NCI-H2171 (cell line): Measurements from ENCODE around the gene OR52E5.

Experiments
- DNase-seq: peaks from one replicate; lab custom pipeline; 2025; lab: John Stamatoyannopoulos, UW

Gene OR52E5

DNA sequence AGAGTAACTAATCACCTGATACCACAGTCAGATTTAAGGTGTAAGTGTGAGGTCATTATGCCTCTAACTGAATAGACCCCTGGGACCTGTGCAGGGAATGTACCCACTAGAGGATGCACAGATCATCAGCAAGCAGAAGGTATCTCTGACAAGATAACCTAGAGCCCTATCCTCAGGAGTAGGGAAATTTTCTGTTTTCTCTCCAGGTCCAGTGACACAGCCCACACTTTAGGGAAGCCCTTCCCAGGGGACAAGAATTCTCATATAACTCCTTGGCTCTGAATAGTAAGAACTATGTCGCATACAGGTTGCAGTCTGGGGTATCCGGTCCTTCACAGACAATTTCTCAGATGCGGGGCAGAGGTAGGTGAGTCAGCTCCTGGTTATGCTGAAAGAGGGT lies at the start of gene OR52E5:
OR52E5 (plus strand) TSS at position 301 of the 400 bp plus-strand sequence. CDS start 7,569 bp downstream, outside the sequence.
- DNase-seq: no peak

DNA sequence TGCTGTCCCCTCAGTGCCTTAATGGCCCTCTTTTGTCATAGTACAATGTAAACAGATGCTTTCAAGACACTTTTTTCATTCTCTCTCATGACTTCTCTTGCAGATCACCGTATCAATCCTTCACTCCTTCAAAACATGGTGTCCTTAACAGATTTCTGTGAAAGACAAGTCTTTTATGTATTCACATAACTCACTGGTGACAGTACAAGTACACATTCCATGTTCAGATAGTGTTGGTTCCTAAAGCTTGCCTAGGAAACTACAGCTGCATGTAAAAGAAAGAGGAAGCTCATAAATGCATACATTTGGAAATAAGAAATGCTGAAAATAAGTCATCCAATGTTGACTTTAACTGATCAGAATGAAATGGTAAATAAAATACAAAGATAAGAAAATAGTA lies 46.3 kb upstream of the OR52E5 start:
- no peak for DNase-seq

DNA sequence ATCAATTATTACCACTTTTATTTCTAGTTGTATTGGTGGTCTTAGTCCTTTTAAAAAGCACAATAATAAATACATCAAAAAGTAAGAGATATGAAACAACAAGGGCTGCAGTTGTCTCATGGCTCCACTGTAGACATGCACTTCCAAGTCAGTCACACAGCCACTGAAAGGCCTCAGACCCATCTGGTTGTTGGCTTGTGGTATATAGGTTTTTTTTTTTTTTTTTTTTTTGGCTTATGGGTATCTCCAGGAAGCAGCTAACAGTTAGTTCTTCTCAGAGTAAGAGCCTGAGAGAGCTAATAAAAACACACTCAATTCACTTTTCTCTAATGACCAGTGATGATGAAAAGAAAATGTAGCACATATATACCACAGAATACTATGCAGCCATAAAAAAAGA lies 45.3 kb upstream of the OR52E5 start:
- DNase-seq: no peak

DNA sequence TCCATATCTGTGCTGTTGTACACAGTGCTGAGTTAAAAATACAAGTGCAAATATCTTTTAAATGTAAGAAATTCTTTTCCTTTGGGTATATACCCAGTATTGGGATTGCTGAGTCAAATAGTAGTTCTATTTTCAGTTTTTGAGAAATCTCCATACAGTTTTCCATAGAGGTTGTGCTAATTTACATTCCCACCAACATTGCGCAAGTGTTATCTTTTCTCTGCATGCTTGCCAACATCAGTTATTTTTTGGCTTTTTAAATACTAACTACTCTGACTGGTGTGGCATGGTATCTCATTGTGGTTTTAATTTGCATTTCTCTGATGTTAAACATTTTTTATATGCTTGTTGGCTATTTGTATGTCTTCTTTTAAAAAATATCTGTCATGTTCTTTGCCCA lies 42.0 kb upstream of the OR52E5 start:
- DNase-seq: no peak

DNA sequence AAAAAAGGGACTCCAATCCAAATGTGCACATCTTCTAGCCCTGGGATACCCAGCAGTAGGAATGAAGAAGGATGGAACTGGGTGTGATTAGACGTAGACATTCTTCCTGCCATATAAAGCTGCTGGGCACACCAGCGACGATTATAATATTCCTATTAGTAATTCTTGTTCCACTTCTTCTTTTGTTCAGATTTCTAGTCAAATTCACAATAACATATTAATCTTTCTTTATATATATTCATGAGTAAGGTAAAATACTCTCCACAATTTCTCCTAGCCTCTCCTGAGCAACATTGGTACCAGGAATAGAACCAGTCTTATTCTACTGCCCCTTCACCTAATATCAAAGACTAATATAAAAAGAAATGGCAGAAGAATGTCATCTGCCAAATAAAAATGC lies 35.4 kb upstream of the OR52E5 start, which contains the start of gene OR52E8:
OR52E8 (minus strand) TSS at position 101 of the 400 bp plus-strand sequence; CDS start at position 101, 0 bp downstream.
- no peak for DNase-seq

DNA sequence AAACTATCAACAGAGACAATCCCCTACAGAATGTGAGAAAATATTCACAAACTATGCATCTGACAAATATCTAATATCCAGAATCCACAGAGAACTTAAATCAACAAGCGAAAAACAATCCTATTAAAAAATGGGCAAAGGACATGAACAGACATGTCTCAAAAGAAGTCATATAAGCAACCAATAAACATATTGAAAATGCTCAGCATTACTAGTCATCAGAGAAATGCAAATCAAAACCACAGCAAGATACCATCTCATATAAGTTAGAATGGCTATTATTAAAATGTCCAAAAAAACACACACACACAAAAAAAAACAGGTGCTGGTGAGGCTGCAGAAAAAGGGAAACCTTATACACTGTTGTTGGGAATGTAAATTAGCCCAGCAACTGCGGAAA lies 27.2 kb upstream of the OR52E5 start:
- DNase-seq: no peak

DNA sequence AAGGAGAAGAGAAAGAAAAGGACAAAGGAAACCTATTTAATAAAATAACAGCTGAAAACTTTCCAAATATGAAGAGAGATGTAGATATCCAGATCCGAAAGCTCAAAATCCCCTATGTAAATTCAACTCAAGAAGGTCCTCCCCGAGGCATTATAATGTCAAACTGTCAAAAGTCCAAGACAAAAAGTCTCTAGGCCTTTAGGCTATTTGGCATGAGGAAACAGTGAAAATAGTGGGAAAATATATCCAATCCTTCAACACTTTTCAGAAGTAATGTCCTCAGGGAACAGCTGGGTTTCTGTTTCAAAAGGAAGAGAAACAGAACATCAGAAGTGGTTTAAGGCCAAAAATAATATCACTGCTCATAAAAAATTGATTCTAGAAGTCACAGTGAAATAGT lies 14.4 kb upstream of the OR52E5 start:
- no peak for DNase-seq

DNA sequence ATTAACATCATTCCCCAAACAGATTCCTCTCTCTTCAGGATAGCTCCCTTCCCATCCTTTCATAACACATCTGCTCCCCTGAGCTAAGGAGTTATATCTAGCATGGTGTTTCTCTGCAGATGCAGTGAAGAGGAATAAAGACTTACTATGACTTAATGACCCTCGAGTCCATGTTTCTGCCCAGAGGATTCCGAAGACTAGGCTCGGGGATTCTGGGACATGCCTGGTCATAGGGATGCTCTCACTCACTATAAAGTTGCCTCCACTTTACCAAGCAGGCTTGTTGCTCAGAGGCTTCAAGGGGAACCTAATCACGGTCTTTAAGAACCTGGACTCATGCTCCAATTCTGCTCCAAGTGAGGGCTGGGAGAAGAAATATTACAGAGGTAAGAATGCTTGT lies 12.7 kb upstream of the OR52E5 start, which contains the start of gene OR52E4:
OR52E4 (plus strand) TSS at position 301 of the 400 bp plus-strand sequence. CDS start 3,664 bp downstream, outside the sequence.
- DNase-seq: no peak

DNA sequence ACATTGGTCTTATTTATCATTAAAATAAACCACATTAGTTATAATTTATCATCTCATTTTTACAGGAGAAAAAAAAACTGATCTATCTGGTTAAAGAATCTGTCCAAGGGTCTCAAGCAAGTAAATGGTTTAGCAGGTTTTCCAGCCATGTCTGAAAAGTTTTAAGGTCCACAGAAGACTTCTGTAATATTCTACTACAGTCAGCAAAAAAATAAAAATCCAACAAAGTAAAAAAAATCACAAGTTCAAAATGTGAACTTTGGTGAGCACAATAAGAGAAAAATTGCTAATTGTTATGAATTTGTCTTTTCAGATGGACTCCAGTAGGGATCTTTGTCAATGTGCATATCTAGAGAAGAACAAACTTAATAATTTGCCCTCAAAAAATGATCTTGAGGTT lies 11.3 kb upstream of the OR52E5 start:
- no peak for DNase-seq

DNA sequence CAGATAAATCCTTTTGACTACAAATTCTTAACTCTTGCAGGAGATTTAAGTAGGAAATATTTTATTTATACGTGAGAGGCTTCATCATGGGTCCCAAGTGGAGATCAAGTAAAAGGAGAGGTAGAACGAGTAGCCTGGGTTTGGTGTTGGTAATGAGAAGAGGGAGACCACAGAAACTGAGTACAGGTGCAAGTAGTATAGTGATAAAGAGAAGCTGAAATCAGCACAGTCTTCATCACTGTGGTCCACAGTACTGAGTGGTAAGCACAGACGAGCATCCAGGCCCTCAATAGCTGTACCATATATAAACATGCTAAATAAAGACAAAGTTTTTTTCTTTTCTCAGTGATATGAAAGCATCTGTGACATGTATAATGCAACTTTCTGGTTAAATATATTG lies 5.8 kb upstream of the OR52E5 start:
- DNase-seq: no peak

DNA sequence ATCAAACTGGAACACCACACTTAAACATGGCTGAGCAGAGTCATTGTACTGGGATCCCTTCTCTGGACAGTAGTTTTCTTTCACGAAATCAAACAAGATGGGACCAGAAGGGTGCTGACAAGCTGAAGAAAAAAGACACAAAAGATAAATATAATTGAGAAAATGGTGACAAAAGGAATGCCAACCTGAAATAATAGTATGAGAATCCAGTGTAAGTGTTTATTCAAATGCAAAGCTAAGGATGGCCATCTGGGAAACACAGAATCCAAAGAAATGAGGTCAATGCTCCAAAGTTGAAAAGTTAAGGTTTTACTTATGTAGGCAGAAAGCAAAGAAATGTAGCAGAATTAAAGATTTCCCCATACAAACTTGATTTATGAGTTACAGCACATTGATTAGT lies 5.3 kb upstream of the OR52E5 start:
- no peak for DNase-seq

DNA sequence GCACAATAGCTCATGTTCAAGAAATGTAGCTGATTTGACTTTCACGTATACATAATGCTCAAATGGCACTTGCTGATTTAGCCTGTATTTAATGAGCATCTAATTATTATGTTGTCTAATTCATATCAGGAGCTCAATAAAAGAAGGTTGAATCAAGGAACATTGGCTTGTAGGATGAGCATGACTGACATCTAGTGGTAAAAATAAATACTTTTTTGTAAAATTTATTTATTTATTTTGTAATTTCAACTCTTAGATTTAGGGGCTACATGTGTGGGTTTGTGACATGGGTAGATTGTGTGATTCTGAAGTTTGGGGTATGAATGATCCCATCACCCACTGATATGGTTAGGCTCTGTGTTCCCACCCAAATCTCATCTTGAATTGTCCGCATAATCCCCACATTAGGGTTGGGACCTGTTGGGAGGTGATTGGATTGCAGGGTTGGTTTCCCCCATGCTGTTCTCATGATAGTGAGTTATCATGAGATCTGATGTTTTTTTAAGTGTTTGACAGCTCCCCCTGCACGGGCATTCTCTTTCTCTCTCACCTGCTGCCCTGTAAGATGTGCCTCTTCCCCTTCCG lies 1.7 kb upstream of the OR52E5 start:
- DNase-seq: no peak

DNA sequence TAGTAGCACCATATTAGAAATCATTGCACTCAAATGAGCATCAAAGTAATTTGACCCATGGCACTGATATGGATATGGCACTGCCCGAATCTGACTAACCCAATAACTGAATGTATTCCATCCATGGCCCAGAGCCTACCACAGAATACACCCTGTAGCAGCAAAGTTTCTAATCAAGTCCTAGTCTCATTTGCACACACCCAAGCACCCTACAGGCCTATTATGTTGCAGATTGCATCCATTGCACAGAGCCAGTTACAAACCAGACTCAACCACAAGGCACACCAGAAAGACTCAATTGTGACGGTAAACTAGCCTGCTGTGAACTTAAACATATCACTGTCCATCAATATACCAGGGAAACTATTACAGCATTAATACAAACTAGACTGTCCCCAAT lies 6.5 kb downstream of the OR52E5 start:
- no peak for DNase-seq

DNA sequence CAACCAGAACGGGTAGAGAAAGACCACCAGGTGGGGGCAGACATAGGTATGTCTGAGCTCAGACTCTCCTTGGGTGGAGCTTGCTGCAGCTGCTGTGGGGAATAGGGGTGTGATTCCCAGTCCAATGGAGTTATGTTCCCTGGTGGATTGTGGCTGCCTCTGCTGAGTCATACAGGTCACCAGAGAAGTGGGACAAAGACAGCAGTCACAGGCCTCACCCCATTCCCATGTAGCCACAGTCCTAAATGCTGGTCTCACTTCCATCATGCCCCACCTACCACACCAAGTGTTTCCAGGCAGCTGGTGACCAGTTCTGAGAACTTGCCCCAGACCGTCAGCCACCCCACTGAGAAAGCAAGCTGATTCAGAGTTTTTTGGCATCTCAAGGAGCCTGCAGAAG lies 17.5 kb downstream of the OR52E5 start:
- no peak for DNase-seq

DNA sequence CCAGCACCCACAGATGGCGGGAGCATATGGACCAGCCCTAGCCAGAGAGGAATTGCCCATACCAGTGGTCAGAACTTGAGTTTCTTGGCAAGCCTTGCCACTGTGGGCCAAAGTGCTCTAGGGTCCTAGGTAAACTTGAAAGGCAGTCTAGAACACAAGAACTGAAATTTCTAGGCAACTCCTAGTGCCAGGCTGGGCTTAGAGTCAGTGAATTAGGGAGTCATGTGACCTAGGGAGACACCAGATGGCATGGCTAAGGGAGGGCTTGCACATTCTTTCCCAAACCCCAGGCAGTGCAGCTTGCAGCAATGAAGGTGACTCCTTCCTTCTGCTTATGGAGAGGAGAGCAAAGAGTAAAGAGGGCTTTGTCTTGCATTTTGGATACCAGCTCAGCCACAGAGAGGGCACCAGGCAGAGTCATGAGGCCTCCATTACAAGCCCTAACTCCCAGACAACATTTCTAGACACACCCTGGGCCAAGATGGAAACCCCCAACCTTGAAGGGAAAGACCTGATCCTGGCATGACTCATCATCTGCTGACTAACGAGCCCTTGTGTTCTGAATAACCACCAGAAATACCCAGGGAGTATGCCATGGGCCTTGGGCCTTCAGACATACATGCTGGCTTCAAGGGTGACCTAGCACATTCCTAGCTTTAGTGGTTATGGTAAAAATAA lies 29.9 kb downstream of the OR52E5 start:
- no peak for DNase-seq

DNA sequence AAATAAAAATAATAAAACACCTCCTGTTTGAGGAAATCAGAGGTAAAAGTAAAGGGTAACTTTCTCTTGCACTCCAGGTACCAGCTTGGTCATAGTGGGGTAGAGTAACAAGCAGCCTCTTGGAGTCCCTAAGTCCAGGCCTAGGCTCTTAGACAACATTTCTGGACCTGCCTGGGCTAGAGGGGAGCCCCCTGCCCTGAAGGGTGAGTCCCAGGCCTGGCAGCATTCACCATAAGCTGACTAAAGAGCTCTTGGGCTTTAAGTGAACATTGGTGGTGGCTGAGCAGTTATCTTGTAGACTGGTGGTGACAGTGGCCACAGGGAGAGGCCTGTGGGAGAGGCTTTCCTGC lies 30.4 kb downstream of the OR52E5 start:
- no peak for DNase-seq

DNA sequence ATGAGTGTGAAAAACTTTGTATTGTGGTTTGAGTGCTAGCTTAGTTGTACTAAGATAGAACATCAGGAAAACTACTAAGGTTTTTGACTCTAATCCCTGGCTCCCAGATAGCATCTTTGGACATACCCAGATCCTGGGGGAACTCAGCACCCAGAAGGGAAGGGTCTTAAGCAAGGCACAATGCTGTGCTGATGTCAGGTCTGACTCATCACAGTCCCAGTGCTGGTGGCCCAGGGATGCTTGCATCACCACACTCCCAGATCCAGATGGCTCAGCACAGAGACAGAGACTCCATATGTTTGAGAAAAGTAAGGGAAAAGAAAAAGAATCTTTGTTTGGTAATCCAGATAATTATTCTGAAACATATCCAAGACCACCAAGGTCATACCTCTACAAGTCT lies 30.8 kb downstream of the OR52E5 start:
- DNase-seq: no peak

DNA sequence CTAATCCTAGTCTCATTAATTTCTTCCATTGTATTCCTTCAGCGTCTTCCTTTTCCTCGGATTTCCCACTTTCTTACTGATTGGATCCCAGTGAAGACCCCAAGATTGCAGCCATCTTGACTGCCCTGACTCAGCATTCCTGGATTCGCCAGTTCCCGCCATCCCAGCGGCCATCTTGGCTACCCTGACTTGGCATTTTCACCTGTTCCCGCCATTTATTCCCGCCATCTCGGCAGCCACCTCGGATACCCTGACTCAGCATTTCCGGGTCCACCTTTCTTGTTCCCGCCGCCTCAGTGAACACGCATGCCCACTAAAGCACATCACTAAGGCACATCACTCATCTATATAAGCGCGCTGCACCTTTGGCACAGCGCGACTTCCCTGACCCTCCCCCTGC lies 35.3 kb downstream of the OR52E5 start:
- DNase-seq: no peak

DNA sequence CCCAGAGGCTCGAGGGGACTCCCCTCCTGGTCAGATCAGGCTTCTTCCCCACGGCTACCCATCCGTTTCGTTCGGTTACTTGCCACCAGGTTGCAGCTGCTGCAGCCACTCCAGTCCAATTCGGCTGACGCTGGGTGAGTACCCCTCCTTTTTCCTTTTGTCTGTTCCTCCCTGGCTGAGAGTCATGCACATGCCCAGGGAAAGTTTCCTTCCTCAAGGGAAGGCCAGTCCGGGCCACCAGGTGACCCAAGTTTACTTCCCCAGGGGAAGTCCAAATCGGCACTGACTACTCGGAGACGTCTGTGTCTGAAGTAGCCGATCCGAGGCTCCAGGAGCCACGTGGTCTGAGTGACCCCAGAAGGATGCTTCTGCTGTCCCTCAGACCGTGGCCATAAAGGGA lies 35.8 kb downstream of the OR52E5 start:
- DNase-seq: no peak

DNA sequence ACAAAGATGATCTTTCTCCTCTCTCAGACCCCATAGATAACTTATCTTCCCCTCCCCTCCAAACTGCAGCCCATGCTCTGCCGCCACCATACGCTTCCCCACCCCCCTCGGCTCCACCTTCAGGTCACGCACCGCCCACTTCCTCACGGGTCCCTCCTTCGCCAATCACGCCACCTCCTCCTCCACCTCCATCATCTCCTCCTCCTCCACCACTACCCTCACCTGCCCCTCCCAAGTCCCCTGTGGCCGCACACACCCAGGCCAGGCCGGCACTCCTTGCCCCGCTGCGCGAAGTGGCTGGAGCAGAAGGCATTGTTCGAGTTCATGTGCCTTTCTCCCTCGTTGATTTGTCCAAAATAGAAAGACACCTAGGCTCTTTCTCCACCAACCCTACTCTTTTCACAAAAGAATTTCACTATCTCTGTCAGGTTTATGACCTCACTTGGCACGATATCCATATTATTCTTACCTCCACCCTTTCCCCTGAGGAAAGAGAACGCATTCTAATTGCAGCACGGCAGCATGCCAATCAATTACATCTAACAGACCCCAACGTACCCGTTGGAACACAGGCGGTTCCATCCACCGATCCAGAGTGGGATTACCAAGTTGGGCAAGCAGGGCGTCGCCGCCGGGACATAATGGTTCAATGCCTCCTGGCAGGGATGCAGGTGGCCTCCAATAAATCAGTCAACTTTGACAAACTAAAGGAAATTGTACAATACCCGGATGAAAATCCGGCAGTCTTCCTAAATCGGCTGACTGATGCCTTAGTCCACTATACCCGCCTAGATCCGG lies 36.8 kb downstream of the OR52E5 start:
- no peak for DNase-seq

DNA sequence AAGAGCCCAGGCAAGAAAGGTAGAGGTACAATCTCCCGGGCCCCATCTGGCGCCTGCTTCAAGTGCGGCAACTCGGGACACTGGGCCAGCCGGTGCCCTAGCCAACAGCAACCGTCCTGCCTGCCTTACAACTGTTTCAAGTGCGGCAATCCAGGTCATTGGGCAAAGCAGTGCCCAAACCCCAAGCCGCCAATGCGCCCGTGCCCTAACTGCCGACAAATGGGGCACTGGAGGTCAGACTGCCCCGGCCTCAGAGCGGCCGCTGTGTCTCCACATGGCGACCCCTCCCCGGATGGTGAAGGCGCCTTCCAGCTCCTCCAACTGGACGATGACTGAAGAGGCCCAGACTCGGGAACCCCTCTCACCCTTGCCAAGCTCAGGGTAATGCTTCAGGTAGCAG lies 37.6 kb downstream of the OR52E5 start:
- no peak for DNase-seq

DNA sequence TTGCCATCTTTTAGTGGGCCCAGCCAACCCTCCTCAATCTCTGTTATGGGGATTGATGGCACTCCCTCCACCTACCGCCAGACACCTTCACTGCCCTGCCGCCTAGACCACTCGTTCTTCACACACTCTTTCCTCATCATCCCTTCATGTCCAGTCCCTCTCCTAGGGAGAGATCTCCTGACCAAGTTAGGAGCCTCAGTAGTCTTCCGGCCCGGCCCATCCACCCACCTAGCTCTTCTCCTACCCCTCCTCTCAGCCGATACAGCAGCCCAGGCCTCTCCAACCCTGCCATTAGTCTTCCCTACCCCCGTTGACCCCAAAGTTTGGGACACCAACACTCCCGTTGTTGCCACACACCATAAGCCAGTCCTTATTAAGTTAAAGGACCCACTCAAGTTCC lies 38.1 kb downstream of the OR52E5 start:
- no peak for DNase-seq

DNA sequence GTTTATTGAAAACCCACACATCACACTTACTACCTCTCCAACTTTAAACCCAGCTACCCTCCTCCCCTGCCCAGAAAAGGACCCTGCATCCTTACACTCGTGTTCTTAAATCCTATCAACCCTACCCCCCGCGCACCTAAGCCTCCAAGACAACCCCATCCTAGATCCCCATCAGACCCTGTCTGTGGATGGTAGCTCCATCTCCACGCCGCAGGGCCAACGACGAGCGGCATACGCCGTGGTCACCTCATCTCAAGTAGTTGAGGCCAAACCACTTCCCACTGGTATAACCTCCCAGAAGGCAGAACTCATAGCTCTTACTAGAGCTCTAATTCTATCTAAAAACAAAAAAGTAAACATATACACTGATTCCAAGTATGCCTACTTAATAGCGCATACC lies 39.7 kb downstream of the OR52E5 start:
- DNase-seq: no peak
